ENCODE data around the gene ELP1.

GRCh38 chr9:108972186-108972585, 38.3 kb upstream of the ELP1 start:
- TF ChIP-seq ZNF335 (tag by site-specific recombination; conservative IDR thresholded peaks at IDR 0.05) (no peak), WT1 (tag by site-specific recombination; IDR thresholded peaks at IDR 0.05) (no peak), MZF1 (tag by site-specific recombination; IDR thresholded peaks at IDR 0.05; ENCODE audit: borderline replicate concordance) (no peak), CTCF (tag by site-specific recombination; IDR thresholded peaks at IDR 0.05) (no peak), ZNF24 (tag by site-specific recombination; IDR thresholded peaks at IDR 0.05) (no peak), ZNF114 (tag by site-specific recombination; IDR thresholded peaks at IDR 0.05) (no peak), ZNF10 (tag by site-specific recombination; IDR thresholded peaks at IDR 0.05) (no peak), ZNF561 (tag by site-specific recombination; IDR thresholded peaks at IDR 0.05; ENCODE audit: borderline replicate concordance) (no peak), ZNF138 (tag by site-specific recombination; IDR thresholded peaks at IDR 0.05; ENCODE audit: borderline replicate concordance) (no peak), MEIS1 (CRISPR knock-in tag; IDR thresholded peaks at IDR 0.05; ENCODE audit: borderline replicate concordance) (no peak)
- TF ChIP-seq, protein P1, sequence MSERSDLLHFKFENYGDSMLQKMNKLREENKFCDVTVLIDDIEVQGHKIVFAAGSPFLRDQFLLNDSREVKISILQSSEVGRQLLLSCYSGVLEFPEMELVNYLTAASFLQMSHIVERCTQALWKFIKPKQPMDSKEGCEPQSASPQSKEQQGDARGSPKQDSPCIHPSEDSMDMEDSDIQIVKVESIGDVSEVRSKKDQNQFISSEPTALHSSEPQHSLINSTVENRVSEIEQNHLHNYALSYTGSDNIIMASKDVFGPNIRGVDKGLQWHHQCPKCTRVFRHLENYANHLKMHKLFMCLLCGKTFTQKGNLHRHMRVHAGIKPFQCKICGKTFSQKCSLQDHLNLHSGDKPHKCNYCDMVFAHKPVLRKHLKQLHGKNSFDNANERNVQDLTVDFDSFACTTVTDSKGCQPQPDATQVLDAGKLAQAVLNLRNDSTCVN (tag by site-specific recombination; optimal IDR thresholded peaks at IDR 0.05) = no peak

Data from HEK293 (cell line).